GM19239 (cell line): ENCODE results near the gene SYPL2.
"Not testable (repeated sequence)": the region's sequence is repeated elsewhere in the genome, so short reads cannot be mapped to it uniquely, and the experiment has no call there.

Experiments used
- DNase-seq: peaks from one replicate; pipeline ENCODE4 v3.0.0; 2011; ENCODE audit warnings: low spot score; ENCODE audit not compliant: insufficient read length
- FAIRE-seq: peaks from 2 replicates; lab custom pipeline; 2011; peaks lifted over from hg19 to GRCh38; lab: Jason Lieb, UNC

Gene SYPL2

DNA sequence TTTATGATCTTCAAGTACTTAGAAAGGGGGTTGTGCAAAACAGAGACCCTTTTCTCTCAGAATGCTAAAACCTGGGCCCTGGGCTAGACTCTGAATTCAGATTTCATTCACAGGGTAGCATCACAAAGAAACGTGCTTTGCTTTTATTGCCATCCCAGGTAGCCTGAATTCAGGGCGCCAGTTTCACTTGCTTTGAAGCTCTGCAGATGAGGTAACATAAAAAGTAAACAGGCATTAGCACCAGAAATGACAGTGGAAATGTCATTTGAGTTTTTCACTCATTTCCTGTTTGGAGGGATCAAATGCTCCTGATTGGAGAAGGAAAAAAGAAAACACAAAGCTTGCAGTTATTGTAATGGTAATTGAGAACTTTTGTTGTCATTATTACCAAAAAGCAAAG lies 2.6 kb downstream of the SYPL2 start:
- FAIRE-seq (no peak), DNase-seq (no peak)

DNA sequence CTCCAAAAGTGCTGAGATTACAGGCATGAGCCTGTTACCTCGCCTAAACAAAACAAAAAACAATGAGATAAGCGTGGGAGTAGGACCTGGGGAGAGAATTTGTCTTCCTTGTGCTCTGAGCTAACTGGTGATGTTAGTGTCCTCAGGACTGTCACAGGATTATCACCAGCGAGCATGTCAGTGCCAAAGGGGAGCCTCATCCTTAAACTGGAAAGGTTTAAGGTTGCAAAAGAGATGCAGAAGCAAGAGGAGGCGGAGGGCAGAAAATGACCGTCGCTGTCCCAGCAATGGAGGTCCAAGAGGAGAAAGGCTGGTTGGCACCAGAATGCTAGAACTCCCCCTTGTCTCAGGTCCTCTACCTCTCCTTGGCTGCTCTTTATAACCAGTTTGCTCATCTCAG lies 3.9 kb downstream of the SYPL2 start:
- no peak for DNase-seq
- FAIRE-seq = no peak

GRCh38 chr1:109472779-109473178 lies 6.4 kb downstream of the SYPL2 start:
- FAIRE-seq (no peak), DNase-seq (no peak)

DNA sequence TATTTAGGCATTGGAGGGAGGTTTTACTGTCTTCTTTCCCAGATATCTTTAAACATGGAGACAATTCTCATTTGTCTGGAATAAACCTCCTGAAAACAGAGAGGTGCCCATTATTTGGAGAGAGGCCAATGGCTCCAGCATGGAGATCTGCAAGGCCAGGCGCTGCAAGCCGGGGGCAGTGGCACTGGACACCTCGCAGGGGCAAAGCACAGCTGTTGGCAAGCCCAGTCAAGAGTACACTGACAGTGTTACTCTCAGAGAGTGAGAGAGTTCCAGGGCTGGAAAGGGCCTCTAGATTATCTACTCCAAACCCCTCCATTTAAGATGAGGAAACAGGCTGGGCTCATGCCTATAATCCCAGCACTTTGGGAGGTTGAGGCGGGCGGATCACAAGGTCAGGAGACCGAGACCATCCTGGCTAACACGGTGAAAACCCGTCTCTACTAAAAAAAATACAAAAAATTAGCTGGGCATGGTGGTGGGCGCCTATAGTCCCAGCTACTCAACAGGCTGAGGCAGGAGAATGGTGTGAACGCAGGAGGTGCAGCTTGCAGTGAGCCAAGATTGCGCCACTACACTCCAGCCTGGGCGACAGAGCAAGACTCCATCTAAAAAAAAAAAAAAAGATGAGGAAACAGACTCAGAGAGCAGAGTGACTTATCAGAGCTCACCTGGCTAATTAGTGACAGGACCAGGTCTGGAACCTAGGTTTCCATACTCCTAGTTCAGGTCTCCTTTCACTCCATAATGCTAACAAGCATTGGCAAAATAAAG lies 7.1 kb downstream of the SYPL2 start:
- DNase-seq, FAIRE-seq: not testable (repeated sequence)

DNA sequence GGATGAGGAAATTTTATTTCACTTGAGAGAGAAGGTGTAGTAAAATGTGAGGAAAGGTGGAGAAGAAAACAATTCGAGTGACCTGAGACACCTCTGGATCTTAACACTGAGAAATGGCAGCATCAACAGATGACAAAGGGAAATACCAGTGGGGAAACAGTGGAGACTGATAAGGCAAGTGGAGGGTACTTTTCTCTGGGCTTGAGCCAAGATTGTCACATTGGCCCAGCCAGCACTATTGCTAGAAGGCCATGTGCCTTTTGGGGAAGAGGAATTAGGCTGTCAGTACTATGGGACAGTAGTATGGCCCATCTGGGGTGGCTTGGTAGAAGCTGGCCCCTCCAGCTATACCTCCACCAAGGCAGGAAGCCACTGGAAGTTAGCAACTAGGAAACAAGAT lies 8.4 kb downstream of the SYPL2 start:
- FAIRE-seq = no peak
- DNase-seq = no peak

DNA sequence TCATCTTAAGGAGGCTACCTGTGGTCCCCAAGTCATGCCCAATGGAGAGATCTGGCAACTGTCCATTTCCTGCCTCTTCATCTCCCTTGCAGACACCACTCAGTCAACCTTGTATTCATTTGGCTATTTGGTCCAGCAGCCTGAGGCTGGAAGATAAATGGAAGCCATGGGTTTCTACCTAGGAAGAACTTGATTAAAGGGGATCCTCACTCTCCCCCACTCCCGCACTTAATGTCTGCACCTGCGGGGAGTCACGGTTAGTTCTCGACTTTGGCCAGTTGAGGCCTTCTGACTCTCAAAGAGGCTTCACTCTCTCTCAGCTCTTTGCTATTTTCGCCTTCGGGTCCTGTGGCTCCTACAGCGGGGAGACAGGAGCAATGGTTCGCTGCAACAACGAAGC lies 8.9 kb downstream of the SYPL2 start:
- DNase-seq = no peak
- FAIRE-seq = no peak

DNA sequence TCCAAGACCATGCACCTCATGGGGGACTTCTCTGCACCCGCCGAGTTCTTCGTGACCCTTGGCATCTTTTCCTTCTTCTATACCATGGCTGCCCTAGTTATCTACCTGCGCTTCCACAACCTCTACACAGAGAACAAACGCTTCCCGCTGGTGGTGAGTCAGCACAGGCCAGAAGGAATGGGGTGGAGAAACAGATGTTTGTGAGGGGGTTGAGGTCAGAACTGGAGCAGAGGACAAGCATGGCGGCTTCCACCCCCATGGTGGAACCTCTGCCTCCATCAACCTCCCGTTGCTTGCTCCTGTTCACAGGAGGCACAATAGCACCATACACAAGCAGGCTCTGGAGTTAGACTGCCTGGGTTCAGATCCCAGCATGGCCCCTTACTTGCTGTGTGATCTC lies 10.5 kb downstream of the SYPL2 start:
- DNase-seq (no peak), FAIRE-seq (no peak)

- FAIRE-seq = no peak
- DNase-seq = no peak
Observed at GRCh38 chr1:109477821-109478220, 11.5 kb downstream of the SYPL2 start.

- FAIRE-seq (no peak), DNase-seq (no peak)
Observed at GRCh38 chr1:109478806-109479205, 12.5 kb downstream of the SYPL2 start.

GRCh38 chr1:109479311-109479710 lies 13.0 kb downstream of the SYPL2 start:
- FAIRE-seq = no peak
- no peak for DNase-seq

- no peak for DNase-seq
- FAIRE-seq = no peak
Observed at GRCh38 chr1:109479901-109480300, 13.6 kb downstream of the SYPL2 start.

- DNase-seq = no peak
- no peak for FAIRE-seq
Observed at GRCh38 chr1:109481646-109482045, 15.3 kb downstream of the SYPL2 start.

- FAIRE-seq (no peak), DNase-seq (no peak)
Observed at GRCh38 chr1:109482242-109482641, 15.9 kb downstream of the SYPL2 start.

DNA sequence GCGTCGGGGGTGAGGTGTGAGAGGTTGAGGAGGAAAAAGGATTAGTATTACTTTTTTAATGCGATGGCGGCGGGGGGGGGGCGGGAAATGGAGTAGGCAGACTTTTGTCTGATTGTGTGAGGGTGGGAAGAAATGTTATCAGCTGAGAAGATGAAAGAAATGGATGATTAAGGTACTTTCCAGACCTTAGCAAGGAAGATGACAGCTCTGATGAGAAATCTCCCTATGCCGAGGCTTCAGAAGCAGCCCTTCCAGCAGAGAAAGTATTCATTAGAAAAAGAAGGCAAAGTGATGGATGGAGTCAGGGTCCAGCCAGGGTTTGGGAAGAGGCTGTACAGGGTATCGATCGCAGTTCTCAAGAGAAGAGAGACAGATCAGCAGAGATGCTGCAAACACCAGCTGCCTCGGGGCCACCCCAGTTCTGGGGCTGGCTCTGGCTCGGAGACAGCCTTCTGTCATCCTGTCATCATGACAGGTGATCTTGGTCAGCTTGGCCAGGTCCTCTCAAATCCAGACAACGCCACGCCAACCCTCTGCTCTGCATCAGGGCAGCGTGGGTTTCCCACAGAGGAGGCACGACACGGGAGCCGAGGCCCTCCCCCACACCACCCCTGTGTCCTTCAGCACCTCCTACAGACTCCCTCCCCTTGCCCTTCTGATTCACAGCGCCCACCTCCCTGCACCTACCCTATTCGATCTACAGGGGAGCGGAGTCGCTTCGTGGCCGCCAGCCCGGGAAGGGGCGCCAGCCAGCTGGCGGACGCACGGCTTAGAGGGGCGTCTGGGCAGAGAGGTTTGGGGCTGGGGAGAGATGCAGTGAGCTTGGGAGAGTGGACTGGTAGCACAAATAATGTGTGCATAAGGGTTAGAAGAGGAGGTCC lies 16.7 kb downstream of the SYPL2 start:
- FAIRE-seq (no peak), DNase-seq (no peak)

- DNase-seq (peak; percentile 97), FAIRE-seq (peak; percentile 91)
Observed at GRCh38 chr1:109483672-109484518, 17.5 kb downstream of the SYPL2 start, which contains the start of gene ATXN7L2. Gene ATXN7L2 (plus strand): TSS chr1:109483905. CDS start chr1:109483954, 49 bp downstream.

- DNase-seq (no peak), FAIRE-seq (peak; percentile 8)
Observed at GRCh38 chr1:109484519-109484975, 18.2 kb downstream of the SYPL2 start.

DNA sequence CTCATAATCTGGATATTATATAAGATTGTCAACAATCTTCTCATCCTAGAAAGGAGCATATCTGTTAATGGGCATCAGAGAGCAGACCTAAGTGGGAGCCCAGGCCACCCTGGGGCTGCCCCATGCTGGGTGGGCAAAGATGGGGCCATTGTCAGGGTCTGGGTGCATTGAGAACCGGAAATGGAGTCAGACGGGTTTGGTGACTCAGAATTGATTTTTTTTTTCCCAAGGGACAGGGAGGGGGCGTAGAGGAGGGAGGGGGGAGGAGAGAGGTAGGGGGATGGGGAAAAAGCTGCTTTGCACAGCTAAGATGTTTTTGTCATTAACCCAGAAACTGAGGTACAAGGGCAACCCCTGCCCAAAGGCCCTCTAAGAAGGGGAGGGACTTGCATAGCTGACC lies 18.7 kb downstream of the SYPL2 start:
- no peak for DNase-seq
- no peak for FAIRE-seq

GRCh38 chr1:109487261-109487660 lies 20.9 kb downstream of the SYPL2 start:
- DNase-seq = no peak

DNA sequence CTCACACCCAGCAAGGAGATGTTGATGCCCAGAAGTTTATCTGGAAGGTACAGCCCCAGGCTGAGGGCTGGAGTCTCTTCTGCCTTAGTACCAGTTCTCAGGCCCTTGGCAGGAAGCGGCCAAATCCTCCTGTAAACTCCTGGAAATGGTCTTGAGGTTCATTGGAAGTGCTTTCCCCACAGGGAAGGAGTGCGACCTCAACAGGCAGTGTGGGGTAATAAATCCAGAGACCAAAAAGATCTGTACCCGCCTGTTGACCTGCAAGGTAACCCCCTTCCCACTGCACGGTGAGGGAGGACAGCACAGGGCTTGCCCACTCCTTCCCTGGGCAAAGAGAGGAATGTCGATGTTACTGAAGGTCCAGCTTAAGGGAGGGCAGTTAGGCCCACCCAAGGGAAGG lies 21.9 kb downstream of the SYPL2 start:
- FAIRE-seq (no peak), DNase-seq (no peak)

More at GRCh38 chr1:109487261-109487660, 20.9 kb downstream of the SYPL2 start:
- FAIRE-seq = no peak

GRCh38 chr1:109488696-109489095 lies 22.4 kb downstream of the SYPL2 start:
- no peak for DNase-seq
- FAIRE-seq = no peak
